PC-9 (cell line): ENCODE data around the gene ASB8. TPM values are rescaled to one million over a fixed set of nuclear protein-coding genes. Genes with fewer than 3 reads are reported as not detected.
A peak's percentile ranks its signal among the peaks of the same experiment; 100 is the strongest.

Experiments used
- BruUV-seq: library from RNA; stranded (reverse); fragments of 400-500 nt; replicated peaks from 2 replicates; lab custom pipeline; 2021; lab: Mats Ljungman, UMichigan
- CTCF ChIA-PET: fragments of 300-600 bp; sonication (Branson Sonifier 250); formaldehyde crosslinking; loops from one replicate; lab custom pipeline; 2022; ENCODE audit warnings: antibody characterized with exemption; lab: Charles Lee
- POLR2A ChIA-PET: fragments of 300-600 bp; sonication (Branson Sonifier 250); formaldehyde crosslinking; loops from one replicate; lab custom pipeline; 2022; ENCODE audit warnings: antibody characterized with exemption; ENCODE audit not compliant: unreplicated experiment; lab: Charles Lee
- DNase-seq, 2 experiments: peaks; one replicate each; pipeline versions ENCODE4 v3.0.0 to v3.0.0-alpha.2; 2015 to 2022; ENCODE audit warnings: mixed read lengths in 1 of 2
- H2AFZ ChIP-seq: fragments of 200-600 bp; sonication (generic); 2 replicates; pipeline ENCODE4 v1.8.1; 2017; ENCODE audit warnings: antibody characterized with exemption
- H3F3A ChIP-seq: fragments of 200-600 bp; sonication (generic); 2 replicates; pipeline ENCODE4 v1.8.1; 2017; ENCODE audit warnings: antibody characterized with exemption, mild to moderate bottlenecking, low read depth; ENCODE audit not compliant: insufficient read depth
- H3K27ac ChIP-seq: fragments of 200-600 bp; sonication (generic); 2 replicates; pipeline ENCODE4 v1.6.1; 2016; ENCODE audit warnings: mixed run types
- H3K27me3 ChIP-seq: fragments of 200-600 bp; sonication (generic); 2 replicates; pipeline ENCODE4 v1.6.1; 2016; ENCODE audit warnings: low read depth, mixed run types; ENCODE audit not compliant: insufficient read depth
- H3K36me3 ChIP-seq: fragments of 200-600 bp; sonication (generic); 2 replicates; pipeline ENCODE4 v1.6.1; 2016; ENCODE audit warnings: low read depth, mixed run types
- H3K4me1 ChIP-seq: fragments of 200-600 bp; sonication (generic); replicated peaks from 2 replicates; pipeline ENCODE4 v1.6.1; 2016; ENCODE audit warnings: mixed run types; ENCODE audit not compliant: insufficient read depth
- H3K4me2 ChIP-seq: fragments of 200-600 bp; sonication (generic); 2 replicates; pipeline ENCODE4 v1.6.1; 2017; ENCODE audit warnings: mixed run types
- H3K4me3 ChIP-seq: fragments of 200-600 bp; sonication (generic); 2 replicates; pipeline ENCODE4 v1.6.1; 2016; ENCODE audit warnings: mixed run types
- H3K79me2 ChIP-seq: fragments of 200-600 bp; sonication (generic); 2 replicates; pipeline ENCODE4 v1.6.1; 2017; ENCODE audit warnings: low read depth, mixed run types
- H3K9me2 ChIP-seq: fragments of 200-600 bp; sonication (generic); 2 replicates; pipeline ENCODE4 v1.8.1; 2017; ENCODE audit warnings: mild to moderate bottlenecking; ENCODE audit not compliant: insufficient read depth
- H3K9me3 ChIP-seq: fragments of 200-600 bp; sonication (generic); 2 replicates; pipeline ENCODE4 v1.8.1; 2016; ENCODE audit warnings: low read depth; ENCODE audit not compliant: insufficient read depth
- H4K20me1 ChIP-seq: fragments of 200-600 bp; sonication (generic); 2 replicates; pipeline ENCODE4 v1.8.1; 2017; ENCODE audit not compliant: insufficient read depth
- CTCF ChIP-seq: fragments of 200-600 bp; sonication (generic); conservative IDR thresholded peaks from 2 replicates; pipeline ENCODE4 v1.6.1; 2017; ENCODE audit warnings: mixed run types, antibody characterized with exemption, mild to moderate bottlenecking, moderate library complexity
- EZH2 ChIP-seq: fragments of 200-600 bp; sonication (generic); IDR thresholded peaks from 2 replicates; pipeline ENCODE4 v1.8.0; 2017; ENCODE audit warnings: antibody characterized with exemption, low read depth
- intact Hi-C: fragments of 100-400 bp; cut with micrococcal nuclease; formaldehyde crosslinking; loops from one replicate; pipeline ENCODE4 v1.10.0; 2022; ENCODE audit not compliant: unreplicated experiment
- total RNA-seq: library from RNA; stranded (reverse); gene quantifications from 2 replicates; pipeline ENCODE4 v1.2.3, GENCODE V29; 2021

Gene ASB8
- total RNA-seq, 1 experiment from 2014 or later = 25.1 TPM

- Histone ChIP-seq H3K9me2 (no peaks in the 10 kb centered on the region), H3K4me3 (peak overlapping the region; percentile 78), H4K20me1 (no peaks in the 10 kb centered on the region; the same call in 1 of the 2 replicates), H3K36me3 (no peaks in the 10 kb centered on the region), H2AFZ (peak overlapping the region; percentile 85), H3K79me2 (peaks cover 19% of the 10 kb centered on the region), H3F3A (peaks cover 13% of the 10 kb centered on the region; the same call in 1 of the 2 replicates), H3K4me2 (peak overlapping the region; percentile 90), H3K27me3 (no peaks in the 10 kb centered on the region), H3K27ac (no peak overlapping the region), H3K4me1 (peaks cover 18% of the 10 kb centered on the region), H3K9me3 (no peaks in the 10 kb centered on the region)
- ChIA-PET POLR2A (interaction anchor here (0.8 to 1.2 kb wide), 2 partner anchors 14 to 28 kb away, joined by 4 to 6 read pairs; no protein-coding TSS in a partner anchor), CTCF (no interaction called here)
- TSS peak; percentile 46 for BruUV-seq
- intact Hi-C loops = no loop called here
- DNase-seq = no peak
- no peak for TF ChIP-seq EZH2
- no peak for TF ChIP-seq CTCF
Observed at GRCh38 chr12:48119834-48120195, 37.5 kb downstream of the ASB8 start.

GRCh38 chr12:48119078-48119833 is 38.1 kb downstream of the ASB8 start, which contains the start of gene PFKM:
TSS of gene PFKM (plus strand) at chr12:48119364. CDS start at chr12:48122775, 3,411 bp downstream.
- DNase-seq = peak; percentile 70 to 80
- H3K9me2 ChIP-seq = no peaks in the 10 kb centered on the region
- BruUV-seq = no TSS peak
- peaks cover 13% of the 10 kb centered on the region; the same call in 1 of the 2 replicates for H3F3A ChIP-seq
- ChIA-PET POLR2A (interaction anchor here (0.6 to 1.2 kb wide), 4 partner anchors 14 to 281 kb away, joined by 4 to 7 read pairs (median 6); no protein-coding TSS in a partner anchor), CTCF (interaction anchor here (0.6 kb wide), 1 partner anchor 57 kb away, joined by 5 read pairs; no protein-coding TSS in a partner anchor)
- H3K79me2 ChIP-seq = peaks cover 19% of the 10 kb centered on the region
- H2AFZ ChIP-seq = peak within 1 kb of the TSS; percentile 85
- intact Hi-C loops = no loop called here
- no peaks in the 10 kb centered on the region for H3K36me3 ChIP-seq
- no peaks in the 10 kb centered on the region for H3K9me3 ChIP-seq
- H3K4me2 ChIP-seq = peak within 1 kb of the TSS; percentile 90
- peak within 1 kb of the TSS; percentile 78 for H3K4me3 ChIP-seq
- TF ChIP-seq EZH2 = no peak
- no peak for TF ChIP-seq CTCF
- peaks cover 18% of the 10 kb centered on the region for H3K4me1 ChIP-seq
- 0 out of 2 replicates have a peak within 1 kb of the TSS, but pooled peaks have one; percentile 20 for H3K27ac ChIP-seq
- no peaks in the 10 kb centered on the region; the same call in 1 of the 2 replicates for H4K20me1 ChIP-seq
- H3K27me3 ChIP-seq = no peaks in the 10 kb centered on the region

GRCh38 chr12:48118284-48118871 is 38.9 kb downstream of the ASB8 start:
- CTCF ChIA-PET = interaction anchor here (0.6 kb wide), 1 partner anchor 56 kb away, joined by 5 read pairs; no protein-coding TSS in a partner anchor
- Histone ChIP-seq H3K9me2 (no peaks in the 10 kb centered on the region), H3K27ac (0 out of 2 replicates have a peak overlapping the region, but pooled peaks have one; percentile 20), H3K9me3 (no peaks in the 10 kb centered on the region), H2AFZ (peak overlapping the region; percentile 85; the same call in 1 of the 2 replicates), H3K79me2 (peaks cover 19% of the 10 kb centered on the region), H3K36me3 (no peaks in the 10 kb centered on the region), H3F3A (peaks cover 13% of the 10 kb centered on the region; the same call in 1 of the 2 replicates), H3K27me3 (no peaks in the 10 kb centered on the region), H4K20me1 (no peaks in the 10 kb centered on the region; the same call in 1 of the 2 replicates), H3K4me1 (peaks cover 18% of the 10 kb centered on the region), H3K4me3 (peak overlapping the region; percentile 78), H3K4me2 (peak overlapping the region; percentile 90)
- BruUV-seq = no TSS peak
- POLR2A ChIA-PET = interaction anchor here (0.6 to 1.2 kb wide), 3 partner anchors 29 to 280 kb away, joined by 4 to 7 read pairs (median 5); no protein-coding TSS in a partner anchor
- intact Hi-C loops = no loop called here
- DNase-seq = no peak
- TF ChIP-seq CTCF (no peak), EZH2 (no peak)
